Effector memory CD8-positive, alpha-beta T cell (primary cell): Measurements from ENCODE around the gene NBEA.
"Not testable (repeated sequence)": the region's sequence is repeated elsewhere in the genome, so short reads cannot be mapped to it uniquely, and the experiment has no call there.

Source experiments
- ATAC-seq: fragments of 150-1000 bp; cut with Tn5 transposase; replicated peaks from 2 replicates; pipeline ENCODE4 v1.10.0; 2021; ENCODE audit warnings: mild to moderate bottlenecking, moderate library complexity
- DNase-seq, 3 experiments: peaks; one replicate each; pipeline ENCODE4 v3.0.0; 2021
- H3K27ac Mint-ChIP-seq, 2 donors: one replicate each; pipeline ENCODE4 v1.8.0; 2022; ENCODE audit warnings: mild to moderate bottlenecking in 2 of 2, mixed read lengths in 2 of 2, moderate library complexity in 2 of 2
- H3K27me3 Mint-ChIP-seq, 2 donors: one replicate each; pipeline ENCODE4 v1.8.0; 2022; ENCODE audit warnings: mixed read lengths in 2 of 2
- H3K36me3 Mint-ChIP-seq: one replicate; pipeline ENCODE4 v1.8.0; 2022; ENCODE audit warnings: mild to moderate bottlenecking, moderate library complexity, mixed read lengths; ENCODE audit not compliant: insufficient read depth
- H3K4me1 Mint-ChIP-seq, 2 donors: one replicate each; pipeline ENCODE4 v1.8.0; 2022; ENCODE audit warnings: low read depth in 2 of 2, mixed read lengths in 2 of 2
- H3K4me3 Mint-ChIP-seq, 2 donors: one replicate each; pipeline ENCODE4 v1.8.0; 2022; ENCODE audit warnings: mild to moderate bottlenecking in 2 of 2, mixed read lengths in 2 of 2, moderate library complexity in 2 of 2
- H3K9me3 Mint-ChIP-seq, 2 donors: one replicate each; pipeline ENCODE4 v1.8.0; 2022; ENCODE audit warnings: mixed read lengths in 2 of 2

NBEA gene

GRCh38 chr13:34969539-34969938 is 27.5 kb downstream of the NBEA start:
- ATAC-seq, H3K27me3 Mint-ChIP-seq, H3K36me3 Mint-ChIP-seq, H3K4me1 Mint-ChIP-seq, H3K4me3 Mint-ChIP-seq, DNase-seq, H3K27ac Mint-ChIP-seq: not testable (repeated sequence)
- peaks cover 5 to 15% of the 10 kb centered on the region in 2 donors for H3K9me3 Mint-ChIP-seq

GRCh38 chr13:34970961-34971360 is 28.9 kb downstream of the NBEA start:
- Mint-ChIP-seq H3K9me3 (peaks cover 1 to 25% of the 10 kb centered on the region in 2 donors), H3K4me1 (no peaks in the 10 kb centered on the region), H3K27me3 (no peaks in the 10 kb centered on the region), H3K27ac (no peak overlapping the region), H3K4me3 (no peak overlapping the region), H3K36me3 (peaks cover 2% of the 10 kb centered on the region)
- ATAC-seq (no peak), DNase-seq (no peak)

GRCh38 chr13:34971473-34971872 is 29.4 kb downstream of the NBEA start:
- Mint-ChIP-seq H3K4me1 (no peaks in the 10 kb centered on the region), H3K36me3 (peaks cover 2% of the 10 kb centered on the region), H3K9me3 (peaks cover 1 to 28% of the 10 kb centered on the region in 2 donors), H3K27ac (no peak overlapping the region), H3K4me3 (no peak overlapping the region), H3K27me3 (no peaks in the 10 kb centered on the region)
- DNase-seq: no peak
- no peak for ATAC-seq

DNA sequence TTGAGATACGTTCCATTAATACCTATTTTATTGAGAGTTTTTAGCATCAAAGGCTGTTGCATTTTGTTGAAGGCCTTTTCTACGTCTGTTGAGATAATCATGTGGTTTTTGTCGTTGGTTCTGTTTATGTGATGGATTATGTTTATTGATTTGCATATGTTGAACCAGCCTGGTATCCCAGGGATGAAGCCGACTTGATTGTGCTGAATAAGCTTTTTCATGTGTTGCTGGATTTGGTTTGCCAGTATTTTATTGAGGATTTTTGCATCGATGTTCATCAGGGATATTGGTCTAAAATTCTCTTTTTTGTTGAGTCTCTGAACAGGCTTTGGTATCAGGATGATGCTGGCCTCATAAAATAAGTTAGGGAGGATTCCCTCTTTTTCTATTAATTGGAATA is 43.1 kb downstream of the NBEA start:
- H3K4me3 Mint-ChIP-seq: not testable (repeated sequence)

GRCh38 chr13:34988330-34988791 is 46.3 kb downstream of the NBEA start:
- no peaks in the 10 kb centered on the region for H3K36me3 Mint-ChIP-seq
- DNase-seq (no peak), ATAC-seq (no peak)
- no peak overlapping the region for H3K27ac Mint-ChIP-seq
- H3K9me3 Mint-ChIP-seq: peaks cover 13 to 38% of the 10 kb centered on the region in 2 donors
- H3K4me3 Mint-ChIP-seq: no peak overlapping the region
- H3K27me3 Mint-ChIP-seq: no peaks in the 10 kb centered on the region
- no peaks in the 10 kb centered on the region for H3K4me1 Mint-ChIP-seq

More for the DNA sequence above, 43.1 kb downstream of the NBEA start:
- H3K9me3 Mint-ChIP-seq: peaks cover 10 to 20% of the 10 kb centered on the region in 2 donors
- H3K4me1 Mint-ChIP-seq, DNase-seq, H3K36me3 Mint-ChIP-seq, ATAC-seq, H3K27me3 Mint-ChIP-seq, H3K27ac Mint-ChIP-seq: not testable (repeated sequence)

DNA sequence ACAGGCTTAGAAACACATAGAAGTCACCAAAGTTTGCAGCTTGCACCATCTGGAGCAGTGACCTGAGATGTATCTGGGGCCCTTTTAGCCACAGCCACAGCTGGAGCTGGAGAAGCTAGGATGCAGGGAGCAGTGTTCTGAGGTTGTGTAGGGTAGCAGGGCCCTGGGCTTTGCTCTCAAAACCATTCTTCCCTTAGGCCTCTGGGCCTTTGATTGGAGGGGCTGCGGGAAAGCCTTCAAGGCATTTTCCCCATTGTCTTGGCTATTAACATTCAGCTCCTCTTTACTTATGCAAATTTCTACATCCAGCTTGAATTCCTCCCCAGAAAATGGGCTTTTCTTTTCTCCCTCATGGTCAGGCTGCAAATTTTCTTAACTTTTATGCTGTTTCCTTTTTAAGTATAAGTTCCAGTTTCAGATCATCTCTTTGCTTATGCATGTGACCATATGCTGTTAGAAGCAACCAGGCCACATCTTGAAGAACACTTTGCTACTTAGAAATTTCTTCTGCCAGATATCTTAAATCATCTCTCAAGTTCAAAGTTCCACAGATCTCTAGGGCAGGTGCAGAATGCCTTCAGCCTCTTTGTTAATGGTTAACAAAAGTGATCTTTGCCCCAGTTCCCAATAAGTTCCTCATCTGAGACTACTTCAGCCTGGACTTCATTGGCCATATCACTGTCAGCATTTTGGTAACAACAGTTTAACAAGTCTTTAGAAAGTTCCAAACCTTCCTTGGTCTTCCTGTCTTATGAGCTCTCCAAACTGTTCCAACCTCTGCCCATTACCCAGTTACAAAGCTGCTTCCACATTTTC is 48.5 kb downstream of the NBEA start:
- H3K4me3 Mint-ChIP-seq: no peak overlapping the region
- H3K36me3 Mint-ChIP-seq: no peaks in the 10 kb centered on the region
- DNase-seq: no peak
- H3K9me3 Mint-ChIP-seq: peaks cover 16 to 44% of the 10 kb centered on the region in 2 donors
- no peaks in the 10 kb centered on the region for H3K4me1 Mint-ChIP-seq
- no peaks in the 10 kb centered on the region for H3K27me3 Mint-ChIP-seq
- no peak for ATAC-seq
- no peak overlapping the region for H3K27ac Mint-ChIP-seq

GRCh38 chr13:34993470-34993869 is 51.4 kb downstream of the NBEA start:
- Mint-ChIP-seq H3K4me1 (no peaks in the 10 kb centered on the region), H3K9me3 (peaks cover 16 to 25% of the 10 kb centered on the region in 2 donors), H3K36me3 (no peaks in the 10 kb centered on the region), H3K4me3 (no peak overlapping the region), H3K27ac (no peak overlapping the region), H3K27me3 (no peaks in the 10 kb centered on the region)
- no peak for ATAC-seq
- no peak for DNase-seq

DNA sequence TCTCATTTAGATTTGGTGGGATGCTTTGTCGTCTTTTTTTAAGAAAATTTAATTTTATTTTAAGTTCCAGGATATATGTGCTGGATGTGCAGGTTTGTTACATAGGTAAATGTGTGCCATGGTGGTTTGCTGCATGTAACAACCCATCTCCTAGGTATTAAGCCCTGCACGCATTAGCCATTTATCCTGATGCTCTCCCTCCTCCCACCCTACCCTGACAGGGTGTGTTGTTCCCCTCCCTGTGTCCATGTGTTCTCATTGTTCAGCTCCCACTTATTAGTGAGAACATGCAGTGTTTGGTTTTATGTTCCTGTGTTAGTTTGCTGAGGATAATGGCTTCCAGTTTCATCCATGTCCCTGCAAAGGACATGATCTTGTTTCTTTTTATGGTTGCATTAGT is 61.7 kb downstream of the NBEA start:
- not testable (repeated sequence) for H3K27me3 Mint-ChIP-seq, H3K36me3 Mint-ChIP-seq, H3K27ac Mint-ChIP-seq, DNase-seq, ATAC-seq, H3K4me3 Mint-ChIP-seq, H3K4me1 Mint-ChIP-seq
- H3K9me3 Mint-ChIP-seq: peaks cover 8 to 11% of the 10 kb centered on the region in 2 donors

DNA sequence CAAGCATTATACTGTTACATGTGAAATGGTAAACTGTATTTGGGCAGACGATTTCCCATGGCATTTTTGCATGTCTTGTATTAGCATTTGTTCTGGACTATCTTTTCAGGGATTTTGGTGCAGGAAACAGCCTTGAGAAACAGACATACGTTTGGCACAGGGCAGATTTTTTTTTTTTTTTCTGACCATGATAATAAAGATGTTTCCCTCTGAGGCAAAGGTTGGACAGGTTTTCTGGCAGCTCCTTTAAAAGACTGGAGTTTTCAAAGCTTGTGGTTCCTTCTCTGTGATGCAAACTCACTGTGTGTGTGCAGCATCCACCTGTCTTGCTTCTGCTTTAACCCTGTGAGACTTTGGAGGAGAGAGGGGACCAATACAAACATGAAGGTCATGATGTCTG is 63.0 kb downstream of the NBEA start:
- Mint-ChIP-seq H3K27ac (no peak overlapping the region), H3K36me3 (no peaks in the 10 kb centered on the region), H3K9me3 (peaks cover 17 to 21% of the 10 kb centered on the region in 2 donors), H3K4me1 (no peaks in the 10 kb centered on the region), H3K4me3 (no peak overlapping the region), H3K27me3 (no peaks in the 10 kb centered on the region)
- DNase-seq: no peak
- no peak for ATAC-seq

DNA sequence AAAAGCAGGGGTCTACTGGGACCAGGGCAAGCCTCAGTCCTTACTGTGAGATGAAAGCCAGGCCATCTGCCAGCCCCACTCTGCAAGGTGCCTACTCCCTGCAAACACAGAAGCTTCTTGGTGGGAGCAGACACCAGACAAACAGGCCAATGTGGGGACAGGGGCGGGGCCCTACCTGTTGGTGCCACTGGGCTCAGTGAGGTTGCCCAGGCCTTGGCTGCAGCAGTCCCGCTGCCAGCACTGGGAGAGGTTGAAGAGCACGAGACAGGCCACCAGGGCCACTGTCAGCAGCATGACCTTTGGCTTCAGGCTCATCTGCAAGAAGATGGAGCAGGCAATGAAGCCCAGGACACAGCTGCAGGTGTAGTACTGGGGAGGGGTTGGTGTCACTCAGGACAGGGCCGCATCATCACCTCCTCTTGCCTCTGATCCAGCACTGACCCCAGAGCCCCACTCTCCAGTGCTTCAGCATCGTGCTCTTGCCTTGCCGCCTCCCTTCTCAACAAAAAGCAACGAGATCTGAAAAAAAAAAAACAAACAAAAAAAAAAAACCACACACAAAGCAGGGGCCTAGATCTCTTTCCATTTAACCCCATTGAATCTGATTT is 72.6 kb downstream of the NBEA start:
- H3K4me3 Mint-ChIP-seq: no peak overlapping the region
- H3K27me3 Mint-ChIP-seq: no peaks in the 10 kb centered on the region
- no peak for ATAC-seq
- H3K27ac Mint-ChIP-seq: no peak overlapping the region
- no peaks in the 10 kb centered on the region for H3K4me1 Mint-ChIP-seq
- H3K9me3 Mint-ChIP-seq: peaks cover 12 to 16% of the 10 kb centered on the region in 2 donors
- DNase-seq: no peak
- no peaks in the 10 kb centered on the region for H3K36me3 Mint-ChIP-seq

DNA sequence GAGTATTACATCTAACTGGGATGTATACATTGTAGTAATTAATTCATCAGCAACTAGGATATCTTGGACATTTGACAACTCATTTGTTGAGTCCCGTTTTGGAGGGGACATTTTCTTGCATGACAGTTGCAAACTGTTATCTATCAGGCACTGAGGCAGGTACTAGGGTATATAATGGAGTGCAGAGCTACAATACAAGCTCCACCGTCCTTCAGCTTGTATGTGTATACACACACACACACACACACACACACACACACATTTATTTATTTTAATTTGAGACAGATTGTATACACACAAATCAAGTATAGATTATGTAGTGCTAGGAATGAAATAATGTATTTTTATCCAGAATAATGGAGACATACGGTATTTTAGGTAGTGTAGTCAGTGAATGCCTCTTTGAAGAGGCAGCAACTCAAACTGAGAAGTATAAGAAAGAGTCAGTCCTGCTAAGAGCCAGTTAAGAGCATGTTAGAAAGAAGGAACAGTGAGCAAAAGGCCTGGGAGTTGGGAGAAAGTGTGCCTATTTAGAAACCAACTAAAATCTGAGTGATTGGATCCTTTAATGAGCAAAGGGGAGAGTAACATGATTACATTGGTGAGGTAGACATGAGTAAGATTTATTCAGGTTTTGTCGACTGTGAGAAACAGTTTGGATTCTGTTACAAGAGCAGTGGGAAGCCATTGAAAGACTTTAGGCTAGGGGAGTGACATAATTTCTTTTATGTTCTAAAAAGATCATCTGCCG is 74.5 kb downstream of the NBEA start:
- H3K27me3 Mint-ChIP-seq: no peaks in the 10 kb centered on the region
- no peak for DNase-seq
- H3K4me3 Mint-ChIP-seq: no peak overlapping the region
- peaks cover 9 to 18% of the 10 kb centered on the region in 2 donors for H3K9me3 Mint-ChIP-seq
- H3K27ac Mint-ChIP-seq: no peak overlapping the region
- H3K4me1 Mint-ChIP-seq: no peaks in the 10 kb centered on the region
- ATAC-seq: no peak
- H3K36me3 Mint-ChIP-seq: no peaks in the 10 kb centered on the region

DNA sequence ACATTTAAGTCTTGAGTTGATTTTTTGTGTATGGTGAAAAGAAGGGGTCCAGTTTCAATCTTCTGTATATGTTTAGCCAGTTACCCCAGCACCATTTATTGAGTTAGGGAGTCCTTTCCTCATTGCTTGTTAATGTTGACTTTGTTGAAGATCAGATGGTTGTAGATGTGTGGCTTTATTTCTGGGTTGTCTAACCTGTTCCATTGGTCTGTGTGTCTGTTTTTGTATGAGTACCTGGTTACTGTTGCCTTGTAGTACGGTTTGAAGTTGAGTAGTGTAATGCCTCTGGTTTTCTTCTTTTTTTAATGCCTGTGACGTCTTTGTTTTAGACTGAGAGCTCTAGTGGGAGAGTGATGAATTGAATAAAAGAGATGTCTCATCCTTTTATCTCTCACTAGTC is 83.2 kb downstream of the NBEA start:
- peaks cover 5 to 39% of the 10 kb centered on the region in 2 donors for H3K9me3 Mint-ChIP-seq
- H3K27ac Mint-ChIP-seq: no peak overlapping the region
- no peaks in the 10 kb centered on the region for H3K27me3 Mint-ChIP-seq
- DNase-seq: no peak
- no peak for ATAC-seq
- no peaks in the 10 kb centered on the region for H3K4me1 Mint-ChIP-seq
- H3K4me3 Mint-ChIP-seq: no peak overlapping the region
- H3K36me3 Mint-ChIP-seq: no peaks in the 10 kb centered on the region

DNA sequence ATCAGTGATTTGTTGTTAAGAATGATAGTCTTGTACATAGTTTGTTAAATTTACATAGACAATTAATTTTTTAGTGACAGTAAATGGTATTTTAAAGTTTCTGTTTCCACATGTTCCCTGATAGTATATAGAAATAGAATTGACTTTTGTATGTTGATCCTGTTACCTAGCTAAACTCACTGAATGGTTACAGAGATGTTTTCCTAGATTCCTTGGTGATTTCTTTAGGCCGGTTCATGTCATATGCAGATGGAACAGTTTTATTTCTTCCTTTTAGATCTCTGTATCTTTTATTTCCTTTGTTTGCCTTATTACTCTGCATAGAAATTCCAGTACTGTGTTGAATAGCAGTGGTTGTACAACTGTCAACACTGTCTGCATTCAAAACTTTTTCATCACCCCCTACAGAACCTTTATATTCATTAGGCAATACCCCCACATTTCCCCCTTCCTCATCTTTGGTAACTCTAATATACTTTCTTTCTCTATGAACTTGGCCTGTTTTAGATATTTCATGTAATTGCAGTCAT is 86.3 kb downstream of the NBEA start:
- H3K9me3 Mint-ChIP-seq: peaks cover 8 to 32% of the 10 kb centered on the region in 2 donors
- ATAC-seq (no peak), DNase-seq (no peak)
- H3K36me3 Mint-ChIP-seq: no peaks in the 10 kb centered on the region
- no peaks in the 10 kb centered on the region for H3K4me1 Mint-ChIP-seq
- no peak overlapping the region for H3K27ac Mint-ChIP-seq
- H3K27me3 Mint-ChIP-seq: no peaks in the 10 kb centered on the region
- no peak overlapping the region for H3K4me3 Mint-ChIP-seq
